PC-3 (cell line): ENCODE results near the gene CCNK. TPM values are rescaled to one million over a fixed set of nuclear protein-coding genes. Genes with fewer than 3 reads are reported as not detected.

Experiments
- ATAC-seq: fragments of 200-7000 bp; cut with Tn5 transposase; 2 replicates; pipeline ENCODE4 v1.9.1; 2020; ENCODE audit warnings: mild to moderate bottlenecking, moderate library complexity
- BruUV-seq: library from RNA; stranded (reverse); fragments of 400-500 nt; replicated peaks from 2 replicates; lab custom pipeline; 2021; lab: Mats Ljungman, UMichigan
- CTCF ChIA-PET: fragments of 300-600 bp; sonication (Branson Sonifier 250); formaldehyde crosslinking; loops from one replicate; lab custom pipeline; 2022; ENCODE audit warnings: antibody characterized with exemption; lab: Charles Lee
- POLR2A ChIA-PET: fragments of 300-600 bp; sonication (Branson Sonifier 250); formaldehyde crosslinking; loops from one replicate; lab custom pipeline; 2022; ENCODE audit warnings: antibody characterized with exemption; ENCODE audit not compliant: unreplicated experiment; lab: Charles Lee
- DNase-seq: peaks from one replicate; pipeline ENCODE4 v3.0.0-alpha.2; 2015
- H2AFZ ChIP-seq: fragments of 300-600 bp; sonication (generic); 2 replicates; pipeline ENCODE4 v1.6.0; 2016; ENCODE audit warnings: antibody characterized with exemption, low read length
- H3F3A ChIP-seq: fragments of 300-600 bp; sonication (generic); one replicate; pipeline ENCODE4 v1.6.0; 2017; ENCODE audit warnings: antibody characterized with exemption, low read length, control low read depth, mild to moderate bottlenecking; ENCODE audit not compliant: unreplicated experiment
- H3K27ac ChIP-seq: fragments of 300-600 bp; sonication (generic); 2 replicates; pipeline ENCODE4 v1.5.1; 2016; ENCODE audit warnings: mild to moderate bottlenecking, low read length
- H3K27me3 ChIP-seq: fragments of 300-600 bp; sonication (generic); 2 replicates; pipeline ENCODE4 v1.6.1; 2016; ENCODE audit warnings: low read length, mixed read lengths
- H3K36me3 ChIP-seq: fragments of 300-600 bp; sonication (generic); 2 replicates; pipeline ENCODE4 v1.6.1; 2016; ENCODE audit warnings: low read depth, mixed run types, low read length, mixed read lengths
- H3K4me1 ChIP-seq: fragments of 300-600 bp; sonication (generic); 2 replicates; pipeline ENCODE4 v1.5.1; 2016; ENCODE audit warnings: low read length; ENCODE audit not compliant: insufficient read depth
- H3K4me2 ChIP-seq: fragments of 300-600 bp; sonication (generic); 2 replicates; pipeline ENCODE4 v1.6.0; 2016; ENCODE audit warnings: low read length
- H3K4me3 ChIP-seq: fragments of 300-600 bp; sonication (generic); 2 replicates; pipeline ENCODE4 v1.5.1; 2016; ENCODE audit warnings: mild to moderate bottlenecking, low read length, mixed read lengths
- H3K79me2 ChIP-seq: fragments of 300-600 bp; sonication (generic); 2 replicates; pipeline ENCODE4 v1.6.1; 2017; ENCODE audit warnings: low read length, mixed read lengths
- H3K9ac ChIP-seq: fragments of 300-600 bp; sonication (generic); 2 replicates; pipeline ENCODE4 v1.6.0; 2016; ENCODE audit warnings: mild to moderate bottlenecking, low read length
- H3K9me2 ChIP-seq: fragments of 300-600 bp; sonication (generic); replicated peaks from 2 replicates; pipeline ENCODE4 v1.6.1; 2016; ENCODE audit warnings: mixed run types, low read length, mixed read lengths
- H3K9me3 ChIP-seq: fragments of 300-600 bp; sonication (generic); 2 replicates; pipeline ENCODE4 v1.6.1; 2016; ENCODE audit warnings: low read length, mixed read lengths
- H4K20me1 ChIP-seq: fragments of 300-600 bp; sonication (generic); 2 replicates; pipeline ENCODE4 v1.6.1; 2016; ENCODE audit warnings: low read length, mixed read lengths
- CTCF ChIP-seq: fragments of 300-600 bp; sonication (generic); conservative IDR thresholded peaks from 2 replicates; pipeline ENCODE4 v1.5.1; 2017; ENCODE audit warnings: antibody characterized with exemption, low read depth, mild to moderate bottlenecking, low read length
- EZH2 ChIP-seq: fragments of 300-600 bp; sonication (generic); IDR thresholded peaks from one replicate; pipeline ENCODE4 v1.6.1; 2017; ENCODE audit warnings: antibody characterized with exemption, mild to moderate bottlenecking, low read length; ENCODE audit not compliant: unreplicated experiment
- EZH2phosphoT487 ChIP-seq: fragments of 300-600 bp; sonication (generic); IDR thresholded peaks from 2 replicates; pipeline ENCODE4 v1.6.1; 2018; ENCODE audit warnings: mild to moderate bottlenecking, antibody characterized with exemption, low read length, borderline replicate concordance
- intact Hi-C: fragments of 100-400 bp; cut with micrococcal nuclease; formaldehyde crosslinking; loops from 2 replicates; pipeline ENCODE4 v1.9.0; 2023
- total RNA-seq: library from RNA; depleted of rRNA; stranded (reverse); fragments of >200 nt; gene quantifications from 2 replicates; pipeline ENCODE4 v1.2.3, GENCODE V29; 2014

The CCNK gene
- total RNA-seq, 1 experiment from 2014 or later: 26.2 TPM

GRCh38 chr14:99525699-99526080, 44.5 kb downstream of the CCNK start:
- intact Hi-C loops: loop anchor here (2.0 kb wide), 1 partner anchor 79 kb away; the partner anchor contains the start of gene CCDC85C
- ChIA-PET CTCF (interaction anchor here (0.9 kb wide), 1 partner anchor 80 kb away, joined by 8 read pairs; no protein-coding TSS in a partner anchor), POLR2A (no interaction called here)
- DNase-seq: no peak
- H3K4me1 ChIP-seq: peaks cover 41% of the 10 kb centered on the region
- no peak overlapping the region for H2AFZ ChIP-seq
- no peaks in the 10 kb centered on the region for H3K9me2 ChIP-seq
- no peak overlapping the region for H3K9ac ChIP-seq
- H3K27me3 ChIP-seq: no peaks in the 10 kb centered on the region
- H3K9me3 ChIP-seq: no peaks in the 10 kb centered on the region
- TF ChIP-seq EZH2phosphoT487 (no peak), EZH2 (no peak), CTCF (no peak)
- H3K36me3 ChIP-seq: no peaks in the 10 kb centered on the region
- no peak overlapping the region for H3K4me2 ChIP-seq
- H3K27ac ChIP-seq: no peak overlapping the region
- H3F3A ChIP-seq: no peaks in the 10 kb centered on the region
- H3K4me3 ChIP-seq: no peak overlapping the region
- H3K79me2 ChIP-seq: peaks cover 26% of the 10 kb centered on the region
- H4K20me1 ChIP-seq: peaks cover 3% of the 10 kb centered on the region
- ATAC-seq: no peak
- BruUV-seq: no TSS peak

- H3K9me2 ChIP-seq: no peaks in the 10 kb centered on the region
- H3K36me3 ChIP-seq: no peaks in the 10 kb centered on the region
- POLR2A ChIA-PET: no interaction called here
- no peak overlapping the region for H3K9ac ChIP-seq
- H3K4me2 ChIP-seq: no peak overlapping the region
- no TSS peak for BruUV-seq
- no peak for TF ChIP-seq CTCF
- TF ChIP-seq EZH2: no peak
- no peak for TF ChIP-seq EZH2phosphoT487
- peaks cover 3% of the 10 kb centered on the region for H4K20me1 ChIP-seq
- H3K9me3 ChIP-seq: no peaks in the 10 kb centered on the region
- no peaks in the 10 kb centered on the region for H3K27me3 ChIP-seq
- CTCF ChIA-PET: interaction anchor here (0.5 kb wide), 1 partner anchor 92 kb away, joined by 5 read pairs; no protein-coding TSS in a partner anchor
- DNase-seq: no peak
- no peak overlapping the region for H2AFZ ChIP-seq
- H3K79me2 ChIP-seq: peaks cover 37% of the 10 kb centered on the region
- no peak for ATAC-seq
- no peaks in the 10 kb centered on the region for H3F3A ChIP-seq
- peaks cover 38% of the 10 kb centered on the region for H3K4me1 ChIP-seq
- no peak overlapping the region for H3K27ac ChIP-seq
- intact Hi-C loops: no loop called here
- no peak overlapping the region for H3K4me3 ChIP-seq
These were observed 45.8 kb downstream of the CCNK start for GRCh38 chr14:99527026-99527425.

GRCh38 chr14:99527427-99528076, 46.3 kb downstream of the CCNK start:
- peaks cover 39% of the 10 kb centered on the region for H3K79me2 ChIP-seq
- TF ChIP-seq EZH2 (no peak), CTCF (no peak), EZH2phosphoT487 (no peak)
- no peak for ATAC-seq
- no peaks in the 10 kb centered on the region for H3K9me3 ChIP-seq
- DNase-seq: no peak
- BruUV-seq: no TSS peak
- intact Hi-C loops: no loop called here
- no peak overlapping the region for H3K4me2 ChIP-seq
- no peaks in the 10 kb centered on the region for H3K36me3 ChIP-seq
- no peak overlapping the region for H3K27ac ChIP-seq
- no peaks in the 10 kb centered on the region for H3K9me2 ChIP-seq
- ChIA-PET POLR2A (no interaction called here), CTCF (interaction anchor here (0.5 kb wide), 1 partner anchor 92 kb away, joined by 5 read pairs; no protein-coding TSS in a partner anchor)
- H3K4me3 ChIP-seq: no peak overlapping the region
- H2AFZ ChIP-seq: no peak overlapping the region
- no peak overlapping the region for H3K9ac ChIP-seq
- no peaks in the 10 kb centered on the region for H3F3A ChIP-seq
- peaks cover 33% of the 10 kb centered on the region for H3K4me1 ChIP-seq
- peaks cover 3% of the 10 kb centered on the region for H4K20me1 ChIP-seq
- H3K27me3 ChIP-seq: no peaks in the 10 kb centered on the region
